NCI-H82 treated with DMSO at 0.1 percent for 48 hours (cell line): ENCODE results near the gene OR10P1.

Source experiments
- DNase-seq: peaks from one replicate; lab custom pipeline; 2025; ENCODE audit not compliant: unreplicated experiment; lab: John Stamatoyannopoulos, UW

The OR10P1 gene

DNA sequence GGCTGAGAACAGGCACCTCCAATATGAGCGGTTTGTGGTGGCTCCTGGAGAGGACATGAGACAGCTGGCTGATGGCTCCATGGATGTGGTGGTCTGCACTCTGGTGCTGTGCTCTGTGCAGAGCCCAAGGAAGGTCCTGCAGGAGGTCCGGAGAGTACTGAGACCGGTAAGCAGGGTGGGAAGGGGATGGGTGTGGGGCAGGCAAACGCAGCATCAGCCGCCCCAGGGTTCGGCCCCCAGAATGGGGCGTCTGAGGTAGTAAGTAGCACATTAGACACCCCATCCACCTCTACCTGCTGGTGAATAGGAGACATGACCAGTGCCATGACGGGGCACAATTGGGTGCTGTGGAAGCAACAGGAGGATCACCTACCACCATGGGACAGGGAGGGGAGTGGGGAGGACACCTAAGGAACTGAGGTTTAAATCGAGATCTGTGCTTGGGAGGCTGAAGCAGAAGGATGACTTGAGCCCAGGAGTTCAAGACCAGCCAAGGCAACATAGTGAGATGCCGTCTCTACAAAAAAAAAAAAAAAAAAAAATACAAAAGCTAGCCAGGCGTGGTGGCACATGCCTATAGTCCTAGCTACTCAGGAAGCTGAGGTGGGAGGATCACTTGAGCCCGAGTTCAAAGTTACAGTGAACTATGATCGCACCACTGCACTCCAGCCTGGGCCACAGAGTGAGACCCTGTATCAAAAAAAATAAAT is 45.5 kb downstream of the OR10P1 start:
- DNase-seq: no peak

DNA sequence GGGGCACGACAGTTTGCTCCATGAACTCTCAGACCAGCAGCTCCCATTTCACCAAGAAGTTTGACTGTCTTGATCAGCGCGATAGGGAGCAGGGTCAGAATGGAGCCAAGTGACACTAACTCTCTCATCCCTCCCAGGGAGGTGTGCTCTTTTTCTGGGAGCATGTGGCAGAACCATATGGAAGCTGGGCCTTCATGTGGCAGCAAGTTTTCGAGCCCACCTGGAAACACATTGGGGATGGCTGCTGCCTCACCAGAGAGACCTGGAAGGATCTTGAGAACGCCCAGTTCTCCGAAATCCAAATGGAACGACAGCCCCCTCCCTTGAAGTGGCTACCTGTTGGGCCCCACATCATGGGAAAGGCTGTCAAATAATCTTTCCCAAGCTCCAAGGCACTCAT is 47.0 kb downstream of the OR10P1 start:
- no peak for DNase-seq

DNA sequence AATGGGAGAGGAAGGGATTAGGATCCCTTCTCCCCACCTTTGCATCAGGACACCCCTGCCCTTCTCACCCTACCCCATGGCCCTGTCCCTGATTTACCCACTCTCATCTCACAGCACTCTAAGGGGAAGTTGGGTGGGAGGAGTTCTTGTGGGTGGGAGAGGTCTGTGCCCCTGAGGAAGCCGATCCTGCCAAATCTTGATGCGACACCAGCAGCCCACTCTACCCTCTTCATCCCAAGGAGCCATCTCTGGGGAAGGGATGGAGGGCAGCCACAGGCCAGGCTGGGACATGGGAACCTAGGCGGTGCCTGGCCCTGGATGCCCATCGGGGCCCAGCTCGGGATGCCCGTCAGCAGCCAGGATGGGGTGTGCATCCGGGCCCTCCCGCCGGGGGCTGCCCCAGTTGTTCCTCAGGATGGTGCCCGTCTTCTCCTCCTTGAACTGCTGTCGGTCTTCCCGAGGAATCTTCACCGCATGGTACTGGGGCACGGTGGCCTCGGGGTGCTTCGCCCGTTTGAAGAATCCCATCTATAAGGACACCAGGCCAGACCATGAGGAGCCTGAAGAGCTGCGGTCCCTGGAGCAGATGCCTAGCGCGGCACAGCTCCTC is 48.2 kb downstream of the OR10P1 start:
- no peak for DNase-seq

DNA sequence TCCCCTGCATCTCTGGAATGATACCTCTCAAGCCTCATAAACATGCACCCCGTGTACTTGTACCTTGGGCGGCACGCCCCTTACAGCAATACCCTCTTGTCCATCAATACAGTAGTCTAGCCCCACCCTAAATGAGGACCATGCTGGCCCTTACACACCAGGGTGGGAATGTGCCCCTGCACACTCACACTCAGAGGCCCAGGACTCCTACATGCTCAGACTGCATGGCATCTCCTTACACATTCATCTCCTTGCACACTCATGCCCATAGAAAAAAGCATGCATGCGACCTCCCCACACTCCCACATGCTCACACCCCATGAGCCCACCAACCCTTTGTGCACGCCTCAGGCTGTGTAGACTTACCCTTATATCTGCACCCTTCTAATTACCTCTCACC is 49.0 kb downstream of the OR10P1 start:
- DNase-seq: no peak

- no peak for DNase-seq
These were observed 49.8 kb downstream of the OR10P1 start for GRCh38 chr12:55686366-55687010.
